GM13976 (cell line): ENCODE data around the gene IMMP1L.

Experiments
- DNase-seq: peaks from one replicate; pipeline ENCODE4 v3.0.0; 2012; ENCODE audit warnings: low spot score
- CTCF ChIP-seq: IDR thresholded peaks from 2 replicates; pipeline ENCODE4 v1.5.1; 2012; ENCODE audit warnings: borderline replicate concordance, mild to moderate bottlenecking; ENCODE audit not compliant: insufficient read depth; ENCODE audit errors: extremely low read depth, missing control alignments, control extremely low read depth
- in situ Hi-C: fragments of 300-500 bp; cut with MboI; formaldehyde crosslinking; loops from one replicate; pipeline ENCODE4 v1.12.0; 2022; ENCODE audit warnings: low sequenced_read_pairs, mixed read lengths, inconsistent platforms; ENCODE audit not compliant: unreplicated experiment

The IMMP1L gene

GRCh38 chr11:31419138-31419537 lies 90.3 kb downstream of the IMMP1L start:
- in situ Hi-C loops, result no loop called here
- no peak for TF ChIP-seq CTCF
- no peak for DNase-seq

- in situ Hi-C loops, result no loop called here
- no peak for DNase-seq
- TF ChIP-seq CTCF, result no peak
These were observed 91.6 kb downstream of the IMMP1L start for GRCh38 chr11:31417816-31418215.

GRCh38 chr11:31417357-31417756 lies 92.1 kb downstream of the IMMP1L start:
- TF ChIP-seq CTCF, result no peak
- no peak for DNase-seq
- in situ Hi-C loops, result no loop called here

- TF ChIP-seq CTCF, result no peak
- DNase-seq, result no peak
- in situ Hi-C loops, result no loop called here
These were observed 94.0 kb downstream of the IMMP1L start for GRCh38 chr11:31415435-31415834.

- TF ChIP-seq CTCF, result no peak
- DNase-seq, result no peak
- in situ Hi-C loops, result no loop called here
These were observed 95.1 kb downstream of the IMMP1L start for GRCh38 chr11:31414338-31414737.

- no peak for TF ChIP-seq CTCF
- DNase-seq, result no peak
- in situ Hi-C loops, result no loop called here
These were observed 96.5 kb downstream of the IMMP1L start for GRCh38 chr11:31412946-31413345.

- in situ Hi-C loops, result no loop called here
- TF ChIP-seq CTCF, result no peak
- no peak for DNase-seq
These were observed 101.2 kb downstream of the IMMP1L start for GRCh38 chr11:31408201-31408600.
